Body of pancreas (tissue), 4 donors: ENCODE data around the gene RPL10. TPM values are rescaled to one million over a fixed set of nuclear protein-coding genes. Genes with fewer than 3 reads are reported as not detected.

Experiments used
- ATAC-seq: fragments of 150-250 bp; one replicate; pipeline ENCODE4 v1.9.1; 2016
- DNase-seq, 4 donors: peaks; one replicate each; pipeline ENCODE4 v3.0.0-alpha.2; 2019
- H3K27ac ChIP-seq, 4 donors: fragments of 200-600 bp; sonication (generic); 1 replicate in 3 of 4; 2 replicates in 1 of 4; pipeline versions ENCODE4 v1.5.1 to v1.6.1; 2016 to 2019; ENCODE audit warnings: mild to moderate bottlenecking in 1 of 4, mixed read lengths in 1 of 4, moderate library complexity in 1 of 4
- H3K27me3 ChIP-seq, 2 donors: fragments of 200-600 bp; sonication (generic); one replicate each; pipeline ENCODE4 v1.6.0; 2016; ENCODE audit warnings: mild to moderate bottlenecking in 1 of 2
- H3K36me3 ChIP-seq, 2 donors: fragments of 200-600 bp; sonication (generic); replicated peaks in 1 of 2; 2 replicates each; pipeline ENCODE4 v1.5.1; 2016; ENCODE audit warnings: low read depth in 2 of 2; ENCODE audit not compliant: insufficient read depth in 1 of 2
- H3K4me1 ChIP-seq: fragments of 200-600 bp; sonication (generic); one replicate; pipeline ENCODE4 v1.6.0; 2016
- H3K4me3 ChIP-seq, 2 donors: fragments of 200-600 bp; sonication (generic); 1 replicate in 1 of 2; 2 replicates in 1 of 2; pipeline ENCODE4 v1.5.1; 2016 to 2019
- H3K9me3 ChIP-seq, 3 donors: fragments of 200-600 bp; sonication (generic); 1 replicate in 2 of 3; 2 replicates in 1 of 3; pipeline ENCODE4 v1.5.1; 2016
- CTCF ChIP-seq, 7 experiments: fragments of 450-650 bp in 4 of 7; fragments of 200-600 bp in 3 of 7; sonication (generic) in 3 of 7; IDR thresholded peaks; one replicate each; pipeline ENCODE4 v1.5.1; 2016 to 2019; ENCODE audit warnings: antibody characterized with exemption in 7 of 7
- POLR2A ChIP-seq, 3 donors: fragments of 450-650 bp; IDR thresholded peaks; one replicate each; pipeline ENCODE4 v1.6.1; 2016; ENCODE audit warnings: antibody characterized with exemption in 3 of 3, mild to moderate bottlenecking in 2 of 3
- WGBS, 2 donors: methylation state at CpG; one replicate each; pipeline ENCODE4 v1.1.5; 2017; 5-methylcytosine and 5-hydroxymethylcytosine counted together
- intact Hi-C: fragments of 100-400 bp; cut with DNase I; formaldehyde crosslinking; loops from one replicate; pipeline ENCODE4 v1.15.1; 2023
- total RNA-seq, 2 donors: library from RNA; depleted of rRNA; stranded (reverse); fragments of >200 nt; gene quantifications; one replicate each; pipeline ENCODE4 v1.1.0, GENCODE V29; 2016

The RPL10 gene
- total RNA-seq, 2 donors from 2014 or later: 1,426 to 2,757 TPM

GRCh38 chrX:154412468-154412867, 14.3 kb downstream of the RPL10 start:
- Histone ChIP-seq H3K9me3 (no peaks in the 10 kb centered on the region), H3K27me3 (no peaks in the 10 kb centered on the region), H3K36me3 (no peaks in the 10 kb centered on the region), H3K4me1 (peaks cover 12% of the 10 kb centered on the region), H3K27ac (peak overlapping the region in 3 of 4 donors; percentile 77 to 90 (median 84)), H3K4me3 (no peak overlapping the region)
- WGBS, 2 donors: 20% methylated on average over 2 of the region's 4 CpGs; no CpG with 5 or more reads in 1 of the 2 donors
- DNase-seq: no peak
- TF ChIP-seq POLR2A (IDR thresholded peaks at IDR 0.05): no peak
- no peak for TF ChIP-seq CTCF (IDR thresholded peaks at IDR 0.05)
- intact Hi-C loops: no loop called here
- ATAC-seq: no peak

GRCh38 chrX:154413142-154413541, 15.0 kb downstream of the RPL10 start:
- H3K27me3 ChIP-seq: no peaks in the 10 kb centered on the region
- DNase-seq (no peak), ATAC-seq (no peak)
- H3K9me3 ChIP-seq: no peaks in the 10 kb centered on the region
- no peak overlapping the region for H3K4me3 ChIP-seq
- 53% methylated on average over 6 of the region's 8 CpGs; no CpG with 5 or more reads in 1 of the 2 donors for WGBS, 2 donors
- TF ChIP-seq CTCF (IDR thresholded peaks at IDR 0.05) (no peak), POLR2A (IDR thresholded peaks at IDR 0.05) (no peak)
- no peaks in the 10 kb centered on the region for H3K36me3 ChIP-seq
- intact Hi-C loops: no loop called here
- no peak overlapping the region for H3K27ac ChIP-seq
- H3K4me1 ChIP-seq: peaks cover 12% of the 10 kb centered on the region

GRCh38 chrX:154417157-154417556, 19.0 kb downstream of the RPL10 start:
- Histone ChIP-seq H3K4me1 (peaks cover 9% of the 10 kb centered on the region), H3K27me3 (no peaks in the 10 kb centered on the region), H3K9me3 (no peaks in the 10 kb centered on the region), H3K27ac (no peak overlapping the region), H3K4me3 (no peak overlapping the region), H3K36me3 (no peaks in the 10 kb centered on the region)
- TF ChIP-seq POLR2A (IDR thresholded peaks at IDR 0.05) (no peak), CTCF (IDR thresholded peaks at IDR 0.05) (no peak)
- ATAC-seq (no peak), DNase-seq (no peak)
- WGBS, 2 donors: 83 to 84% methylated on average over 7 of the region's 7 CpGs
- intact Hi-C loops: no loop called here

DNA sequence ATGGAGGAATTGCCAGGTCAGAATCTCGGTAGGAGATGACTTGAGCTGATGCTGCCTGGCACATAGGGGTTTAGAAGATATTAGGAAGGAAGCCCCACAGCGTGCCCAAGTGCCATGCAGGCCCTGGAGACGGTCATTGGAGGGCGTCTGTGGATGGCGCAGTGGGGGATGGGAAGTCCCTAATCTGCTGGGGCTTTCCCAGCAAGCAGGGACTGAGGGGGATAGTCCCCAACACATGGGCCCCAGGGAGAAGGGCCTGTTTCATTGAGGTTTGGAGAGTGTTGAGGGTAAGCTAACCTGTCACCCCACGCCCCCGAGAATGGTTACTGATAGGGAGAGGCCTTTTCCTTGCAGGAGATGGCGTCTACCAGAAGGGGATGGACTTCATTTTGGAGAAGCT, 21.0 kb downstream of the RPL10 start:
- Histone ChIP-seq H3K36me3 (no peaks in the 10 kb centered on the region), H3K4me3 (no peak overlapping the region), H3K9me3 (no peaks in the 10 kb centered on the region), H3K27me3 (no peaks in the 10 kb centered on the region), H3K4me1 (no peaks in the 10 kb centered on the region), H3K27ac (no peak overlapping the region)
- no peak for ATAC-seq
- TF ChIP-seq CTCF (IDR thresholded peaks at IDR 0.05): no peak
- TF ChIP-seq POLR2A (IDR thresholded peaks at IDR 0.05): no peak
- no peak for DNase-seq
- WGBS, 2 donors: 91 to 94% methylated on average over 3 to 4 of the region's 8 CpGs
- intact Hi-C loops: no loop called here

DNA sequence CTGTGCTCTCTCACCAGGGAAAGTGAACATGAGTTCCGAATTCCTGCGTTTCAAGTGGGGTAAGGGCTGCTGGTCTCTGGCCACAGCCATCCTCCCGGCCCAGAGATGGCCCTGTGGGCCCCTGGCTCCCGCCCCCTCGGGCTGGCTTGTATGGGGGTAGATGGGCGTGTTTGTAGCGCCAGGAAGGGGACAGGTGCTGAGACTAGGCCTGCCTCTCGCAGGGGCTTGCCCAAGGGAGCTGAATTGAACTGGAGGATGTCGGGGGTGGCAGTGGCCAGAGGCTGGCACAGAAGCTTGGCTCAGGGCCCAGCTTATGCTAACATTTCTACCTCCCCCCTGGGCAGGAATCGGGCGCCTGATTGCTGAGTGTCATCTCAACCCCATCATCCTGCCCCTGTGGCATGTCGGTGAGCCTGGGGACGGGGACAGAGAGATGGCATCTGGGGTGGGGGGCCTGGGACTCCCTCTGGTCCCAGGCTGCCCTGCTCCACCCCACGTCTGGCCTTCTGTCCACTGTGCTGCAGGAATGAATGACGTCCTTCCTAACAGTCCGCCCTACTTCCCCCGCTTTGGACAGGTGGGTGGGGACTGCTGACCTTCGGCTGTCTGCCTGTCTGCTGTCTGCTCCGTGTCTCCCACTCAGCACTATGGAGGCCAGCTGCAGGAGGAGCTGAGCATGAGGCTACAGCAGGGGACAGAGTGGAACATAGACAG, 21.7 kb downstream of the RPL10 start:
- DNase-seq: no peak

More for the DNA sequence above, 21.7 kb downstream of the RPL10 start:
- H3K27ac ChIP-seq: no peak overlapping the region
- no peaks in the 10 kb centered on the region for H3K4me1 ChIP-seq
- intact Hi-C loops: no loop called here
- no peak overlapping the region for H3K4me3 ChIP-seq
- no peaks in the 10 kb centered on the region for H3K36me3 ChIP-seq
- TF ChIP-seq POLR2A (IDR thresholded peaks at IDR 0.05) (no peak), CTCF (IDR thresholded peaks at IDR 0.05) (no peak)
- H3K9me3 ChIP-seq: no peaks in the 10 kb centered on the region
- no peaks in the 10 kb centered on the region for H3K27me3 ChIP-seq
- no peak for ATAC-seq
- WGBS, 2 donors: 57 to 65% methylated on average over 4 to 5 of the region's 19 CpGs
